T-helper 17 cell (primary cell): ENCODE measurements around the gene DIPK1C. TPM values are rescaled to one million over a fixed set of nuclear protein-coding genes. Genes with fewer than 3 reads are reported as not detected.

Experiments used
- ATAC-seq: fragments of 150-1000 bp; cut with Tn5 transposase; 2 replicates; pipeline ENCODE4 v1.10.0; 2021; ENCODE audit warnings: mild to moderate bottlenecking, moderate library complexity
- DNase-seq, 3 donors: peaks; one replicate each; pipeline versions ENCODE4 v3.0.0 to v3.0.0-alpha.2; 2020 to 2021
- H3K9me3 ChIP-seq: one replicate; pipeline ENCODE4 v1.7.0; 2013; ENCODE audit warnings: low read length, mild to moderate bottlenecking; ENCODE audit not compliant: control insufficient read depth, poor library complexity, severe bottlenecking
- H3K27ac Mint-ChIP-seq: one replicate; pipeline ENCODE4 v1.8.0; 2022; ENCODE audit warnings: mild to moderate bottlenecking, moderate library complexity, mixed read lengths
- H3K27me3 Mint-ChIP-seq: one replicate; pipeline ENCODE4 v1.8.0; 2022; ENCODE audit warnings: mixed read lengths
- H3K36me3 Mint-ChIP-seq: one replicate; pipeline ENCODE4 v1.8.0; 2022; ENCODE audit warnings: low read depth, mixed read lengths
- H3K4me1 Mint-ChIP-seq: one replicate; pipeline ENCODE4 v1.8.0; 2022; ENCODE audit warnings: mild to moderate bottlenecking, mixed read lengths
- H3K4me3 Mint-ChIP-seq: one replicate; pipeline ENCODE4 v1.8.0; 2022; ENCODE audit warnings: mild to moderate bottlenecking, moderate library complexity, mixed read lengths
- total RNA-seq, 4 donors: library from RNA in 2 of 4; stranded (reverse) in 2 of 4; gene quantifications; one replicate each; pipeline ENCODE4 v1.2.3 and lab custom pipeline; 2022 to 2026

The DIPK1C gene
- total RNA-seq, 2 donors from 2014 or later, result not detected

- H3K36me3 Mint-ChIP-seq, result no peaks in the 10 kb centered on the region
- DNase-seq, result no peak
- no peaks in the 10 kb centered on the region for H3K9me3 ChIP-seq
- H3K27me3 Mint-ChIP-seq, result peaks cover 6% of the 10 kb centered on the region
- H3K4me3 Mint-ChIP-seq, result no peak overlapping the region
- peak overlapping the region; percentile 16 for H3K27ac Mint-ChIP-seq
- H3K4me1 Mint-ChIP-seq, result no peaks in the 10 kb centered on the region
- ATAC-seq, result no peak
Observed at GRCh38 chr18:74418023-74418422, 39.1 kb downstream of the DIPK1C start.

GRCh38 chr18:74416124-74416523 lies 41.0 kb downstream of the DIPK1C start:
- Mint-ChIP-seq H3K27ac (no peak overlapping the region), H3K4me3 (no peak overlapping the region), H3K36me3 (no peaks in the 10 kb centered on the region), H3K27me3 (peaks cover 13% of the 10 kb centered on the region), H3K4me1 (peaks cover 7% of the 10 kb centered on the region)
- DNase-seq (no peak), ATAC-seq (no peak)
- H3K9me3 ChIP-seq, result no peaks in the 10 kb centered on the region

GRCh38 chr18:74414953-74415515 lies 42.1 kb downstream of the DIPK1C start:
- H3K4me3 Mint-ChIP-seq, result no peak overlapping the region

GRCh38 chr18:74413836-74414235 lies 43.3 kb downstream of the DIPK1C start:
- no peak overlapping the region for H3K27ac Mint-ChIP-seq

More at GRCh38 chr18:74414953-74415515, 42.1 kb downstream of the DIPK1C start:
- no peak for DNase-seq
- H3K9me3 ChIP-seq, result no peaks in the 10 kb centered on the region
- Mint-ChIP-seq H3K27me3 (peaks cover 20% of the 10 kb centered on the region), H3K36me3 (no peaks in the 10 kb centered on the region), H3K4me1 (peaks cover 9% of the 10 kb centered on the region), H3K27ac (no peak overlapping the region)
- no peak for ATAC-seq

GRCh38 chr18:74412116-74412880 lies 44.8 kb downstream of the DIPK1C start:
- Mint-ChIP-seq H3K4me3 (peak overlapping the region; percentile 62), H3K27me3 (peaks cover 20% of the 10 kb centered on the region), H3K4me1 (peaks cover 20% of the 10 kb centered on the region), H3K36me3 (peaks cover 2% of the 10 kb centered on the region), H3K27ac (no peak overlapping the region)
- ATAC-seq, result no peak
- DNase-seq, result no peak
- no peaks in the 10 kb centered on the region for H3K9me3 ChIP-seq

More at GRCh38 chr18:74413836-74414235, 43.3 kb downstream of the DIPK1C start:
- DNase-seq (no peak), ATAC-seq (no peak)
- Mint-ChIP-seq H3K4me3 (no peak overlapping the region), H3K4me1 (peaks cover 9% of the 10 kb centered on the region), H3K36me3 (no peaks in the 10 kb centered on the region), H3K27me3 (peaks cover 20% of the 10 kb centered on the region)
- H3K9me3 ChIP-seq, result no peaks in the 10 kb centered on the region

- Mint-ChIP-seq H3K36me3 (peaks cover 2% of the 10 kb centered on the region), H3K4me1 (peaks cover 20% of the 10 kb centered on the region), H3K27me3 (peaks cover 20% of the 10 kb centered on the region), H3K4me3 (peak overlapping the region; percentile 62), H3K27ac (no peak overlapping the region)
- DNase-seq (no peak), ATAC-seq (no peak)
- H3K9me3 ChIP-seq, result no peaks in the 10 kb centered on the region
Observed at GRCh38 chr18:74411475-74411874, 45.6 kb downstream of the DIPK1C start.

DNA sequence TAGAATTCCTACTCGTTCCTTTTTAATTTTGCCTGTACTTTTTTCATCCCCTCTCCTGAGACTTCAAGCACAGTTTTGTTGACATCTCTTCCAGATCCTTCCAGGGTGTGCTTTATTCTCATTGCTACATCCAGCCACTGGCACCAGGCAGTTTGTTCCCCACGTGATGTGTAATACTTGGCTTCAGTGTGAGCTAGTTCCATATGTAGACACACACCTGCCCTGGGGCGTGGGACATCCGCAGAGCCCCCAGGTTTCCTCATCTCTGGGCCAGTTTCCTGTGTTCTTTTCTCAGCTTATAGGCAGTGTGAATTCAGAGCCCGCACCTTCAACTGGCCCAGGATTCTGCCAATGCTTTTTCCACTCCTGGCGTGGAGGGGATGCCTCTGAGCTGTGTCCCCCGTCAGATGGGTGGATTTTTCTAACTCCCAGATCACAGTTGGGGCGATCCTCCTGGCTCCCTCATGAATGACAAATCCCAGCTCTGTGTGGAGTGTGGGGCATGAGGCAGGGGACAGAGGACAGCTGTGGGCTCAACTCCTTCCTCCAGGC lies 46.6 kb downstream of the DIPK1C start:
- no peak for DNase-seq
- ATAC-seq, result no peak
- H3K27ac Mint-ChIP-seq, result no peak overlapping the region
- H3K36me3 Mint-ChIP-seq, result peaks cover 2% of the 10 kb centered on the region
- H3K4me1 Mint-ChIP-seq, result peaks cover 20% of the 10 kb centered on the region
- no peak overlapping the region for H3K4me3 Mint-ChIP-seq
- peaks cover 20% of the 10 kb centered on the region for H3K27me3 Mint-ChIP-seq
- no peaks in the 10 kb centered on the region for H3K9me3 ChIP-seq

GRCh38 chr18:74407888-74408287 lies 49.2 kb downstream of the DIPK1C start:
- Mint-ChIP-seq H3K27me3 (peaks cover 14% of the 10 kb centered on the region), H3K4me1 (peaks cover 20% of the 10 kb centered on the region), H3K27ac (peak overlapping the region; percentile 96), H3K4me3 (peak overlapping the region; percentile 83), H3K36me3 (peaks cover 2% of the 10 kb centered on the region)
- ATAC-seq, result no peak
- H3K9me3 ChIP-seq, result no peaks in the 10 kb centered on the region
- DNase-seq, result no peak

- peaks cover 5% of the 10 kb centered on the region for H3K27me3 Mint-ChIP-seq
- ATAC-seq, result no peak
Observed at GRCh38 chr18:74402806-74403433, 54.2 kb downstream of the DIPK1C start.

DNA sequence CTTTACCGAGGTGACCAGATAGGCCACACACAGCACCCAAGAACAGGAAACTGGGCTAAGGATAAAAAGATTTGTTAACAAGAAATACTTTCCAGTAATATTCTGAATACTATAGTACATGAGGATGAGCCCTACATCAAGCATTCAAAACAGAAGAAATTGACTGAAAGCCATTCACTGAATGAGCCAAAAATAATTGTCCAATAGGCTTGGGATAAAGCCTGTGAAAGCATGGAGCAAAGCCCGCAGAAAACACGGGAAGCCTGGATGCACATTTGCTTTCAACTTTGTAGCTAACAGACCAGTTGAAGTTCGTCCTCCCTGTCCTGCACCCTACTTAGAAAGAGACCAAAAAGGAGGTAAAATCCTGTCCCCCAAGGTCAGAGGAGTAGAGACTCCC lies 56.3 kb downstream of the DIPK1C start:
- H3K27ac Mint-ChIP-seq, result no peak overlapping the region
- DNase-seq (no peak), ATAC-seq (no peak)
- no peak overlapping the region for H3K4me3 Mint-ChIP-seq
- H3K4me1 Mint-ChIP-seq, result peaks cover 13% of the 10 kb centered on the region
- H3K27me3 Mint-ChIP-seq, result peaks cover 15% of the 10 kb centered on the region
- no peaks in the 10 kb centered on the region for H3K9me3 ChIP-seq
- H3K36me3 Mint-ChIP-seq, result peaks cover 2% of the 10 kb centered on the region

More at GRCh38 chr18:74402806-74403433, 54.2 kb downstream of the DIPK1C start:
- H3K9me3 ChIP-seq, result no peaks in the 10 kb centered on the region
- Mint-ChIP-seq H3K27ac (no peak overlapping the region), H3K4me1 (peaks cover 17% of the 10 kb centered on the region), H3K36me3 (peaks cover 2% of the 10 kb centered on the region), H3K4me3 (no peak overlapping the region)
- no peak for DNase-seq

DNA sequence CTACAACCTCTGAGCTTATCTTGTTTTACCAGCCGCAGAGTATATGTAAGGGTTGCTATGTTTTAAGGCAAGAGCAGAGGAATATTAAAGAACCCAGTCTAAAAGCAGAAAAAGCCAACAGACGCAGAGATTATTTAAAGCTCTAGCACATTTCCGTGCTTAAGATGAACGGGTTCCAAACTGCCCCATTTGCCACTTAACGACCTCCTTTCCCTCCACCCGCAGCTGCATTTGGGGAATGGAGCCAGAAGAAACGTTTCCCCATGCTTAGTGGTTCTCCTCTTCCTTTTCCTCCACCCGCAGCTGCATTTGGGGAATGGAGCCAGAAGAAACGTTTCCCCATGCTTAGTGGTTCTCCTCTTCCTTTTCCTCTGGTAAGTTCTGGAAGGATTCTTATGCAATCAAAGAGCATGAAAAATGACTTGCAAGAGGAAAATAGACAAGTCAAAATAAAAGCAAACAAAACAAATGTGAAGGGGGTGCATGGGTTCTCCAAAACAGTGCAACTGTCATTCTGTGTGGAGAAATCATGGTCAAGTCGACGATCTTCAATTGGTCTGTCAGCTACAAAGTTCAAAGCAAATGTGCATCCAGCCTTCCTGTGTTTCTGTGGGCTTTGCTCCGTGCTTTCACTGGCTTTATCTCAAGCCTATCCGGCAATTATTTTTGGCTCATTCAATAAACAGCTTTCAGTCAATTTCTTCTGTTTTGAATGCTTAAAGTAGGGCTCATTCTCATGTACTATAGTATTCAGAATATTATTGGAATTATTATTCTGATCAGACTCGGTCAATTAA lies 57.8 kb downstream of the DIPK1C start:
- ATAC-seq (no peak), DNase-seq (no peak)
- no peaks in the 10 kb centered on the region for H3K9me3 ChIP-seq
- Mint-ChIP-seq H3K27ac (peak overlapping the region; percentile 53), H3K4me1 (peaks cover 16% of the 10 kb centered on the region), H3K36me3 (peaks cover 2% of the 10 kb centered on the region), H3K4me3 (no peak overlapping the region), H3K27me3 (peaks cover 28% of the 10 kb centered on the region)

DNA sequence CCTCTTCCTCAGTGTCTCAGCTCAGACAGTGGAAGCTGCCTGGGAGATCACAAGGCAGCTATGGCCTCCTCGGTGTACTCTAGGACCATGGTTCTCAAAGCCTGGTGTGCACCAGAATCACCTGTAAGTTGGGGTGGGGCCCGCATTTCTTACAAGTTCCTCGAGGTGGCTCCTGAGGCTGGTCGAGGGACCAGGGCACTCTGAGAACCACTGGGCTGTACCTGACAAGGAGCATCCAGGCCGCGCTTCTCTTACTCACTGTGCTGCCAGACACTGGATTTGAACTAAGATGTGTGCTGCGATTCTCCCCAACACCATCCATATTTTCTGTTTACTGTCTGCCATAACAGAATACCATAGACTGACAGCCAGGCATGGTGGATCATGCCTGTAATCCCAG lies 59.5 kb downstream of the DIPK1C start:
- DNase-seq (no peak), ATAC-seq (no peak)
- H3K36me3 Mint-ChIP-seq, result peaks cover 8% of the 10 kb centered on the region
- no peaks in the 10 kb centered on the region for H3K9me3 ChIP-seq
- no peak overlapping the region for H3K27ac Mint-ChIP-seq
- H3K27me3 Mint-ChIP-seq, result peaks cover 38% of the 10 kb centered on the region
- peaks cover 21% of the 10 kb centered on the region for H3K4me1 Mint-ChIP-seq
- no peak overlapping the region for H3K4me3 Mint-ChIP-seq
